Mesenchymal stem cell (in vitro differentiated cells and primary cell): ENCODE measurements around the gene GMFB.

ENCODE experiments used
- DNase-seq: peaks from one replicate; pipeline ENCODE4 v3.0.0-alpha.2; 2013
- H2AFZ ChIP-seq: one replicate; pipeline ENCODE4 v1.6.1; 2013; ENCODE audit warnings: low read depth, mild to moderate bottlenecking, control low read depth, inconsistent platforms, low read length, moderate library complexity
- H2AK5ac ChIP-seq: 2 replicates; pipeline ENCODE4 v1.6.1; 2013; ENCODE audit warnings: low read length, moderate library complexity, mild to moderate bottlenecking, inconsistent platforms; ENCODE audit not compliant: severe bottlenecking
- H2BK120ac ChIP-seq: one replicate; pipeline ENCODE4 v1.6.1; 2013; ENCODE audit warnings: low read depth, mild to moderate bottlenecking, inconsistent platforms, low read length, moderate library complexity
- H2BK12ac ChIP-seq, 2 experiments: one replicate each; pipeline ENCODE4 v1.6.1; 2013; ENCODE audit warnings: inconsistent platforms in 2 of 2, low read length in 2 of 2, mild to moderate bottlenecking in 2 of 2, moderate library complexity in 2 of 2, control low read depth in 1 of 2
- H2BK15ac ChIP-seq: one replicate; pipeline ENCODE4 v1.6.1; 2013; ENCODE audit warnings: mild to moderate bottlenecking, low read depth, inconsistent platforms; ENCODE audit not compliant: poor library complexity, severe bottlenecking
- H2BK5ac ChIP-seq: 2 replicates; pipeline ENCODE4 v1.6.1; 2013; ENCODE audit warnings: low read depth, mild to moderate bottlenecking, low read length, control low read depth, inconsistent platforms; ENCODE audit not compliant: poor library complexity, severe bottlenecking
- H3K14ac ChIP-seq, 2 experiments: one replicate each; pipeline ENCODE4 v1.6.1; 2013; ENCODE audit warnings: inconsistent platforms in 2 of 2, low read length in 2 of 2, control low read depth in 1 of 2, mild to moderate bottlenecking in 1 of 2, moderate library complexity in 1 of 2
- H3K18ac ChIP-seq, 2 experiments: one replicate each; pipeline ENCODE4 v1.6.1; 2013; ENCODE audit warnings: inconsistent platforms in 2 of 2, low read length in 2 of 2, control low read depth in 1 of 2, low read depth in 1 of 2, mild to moderate bottlenecking in 1 of 2
- H3K23ac ChIP-seq, 2 experiments: one replicate each; pipeline ENCODE4 v1.6.1; 2013; ENCODE audit warnings: inconsistent platforms in 2 of 2, low read length in 2 of 2, mild to moderate bottlenecking in 2 of 2, moderate library complexity in 2 of 2, control low read depth in 1 of 2
- H3K27ac ChIP-seq: 2 replicates; pipeline ENCODE4 v1.5.1; 2013; ENCODE audit warnings: mild to moderate bottlenecking, moderate library complexity, low read length, control low read depth, inconsistent platforms; ENCODE audit not compliant: poor library complexity, severe bottlenecking
- H3K27me3 ChIP-seq, 2 experiments: 2 replicates each; pipeline versions ENCODE4 v1.6.1 to v1.7.0; 2013; ENCODE audit warnings: low read length in 2 of 2, mild to moderate bottlenecking in 2 of 2, moderate library complexity in 2 of 2, control low read depth in 1 of 2, inconsistent platforms in 1 of 2; ENCODE audit not compliant: control insufficient read depth in 1 of 2, insufficient read depth in 1 of 2
- H3K36me3 ChIP-seq, 2 experiments: 2 replicates each; pipeline versions ENCODE4 v1.6.1 to v1.7.0; 2013; ENCODE audit warnings: low read length in 2 of 2, control low read depth in 1 of 2, inconsistent platforms in 1 of 2, low read depth in 1 of 2, mild to moderate bottlenecking in 1 of 2; ENCODE audit not compliant: insufficient read depth in 2 of 2, control insufficient read depth in 1 of 2
- H3K4ac ChIP-seq, 2 experiments: one replicate each; pipeline ENCODE4 v1.6.1; 2013; ENCODE audit warnings: inconsistent platforms in 2 of 2, low read length in 2 of 2, mild to moderate bottlenecking in 2 of 2, moderate library complexity in 2 of 2, control low read depth in 1 of 2, low read depth in 1 of 2
- H3K4me1 ChIP-seq: 2 replicates; pipeline ENCODE4 v1.6.1; 2013; ENCODE audit warnings: low read depth, low read length, control low read depth; ENCODE audit not compliant: control insufficient read depth, insufficient read depth
- H3K4me2 ChIP-seq: 2 replicates; pipeline ENCODE4 v1.6.1; 2013; ENCODE audit warnings: low read length, mild to moderate bottlenecking, inconsistent platforms; ENCODE audit not compliant: poor library complexity, severe bottlenecking
- H3K4me3 ChIP-seq, 2 experiments: 2 replicates each; pipeline versions ENCODE4 v1.5.1 to v1.7.0; 2013; ENCODE audit warnings: low read length in 2 of 2, mild to moderate bottlenecking in 2 of 2, control low read depth in 1 of 2, low read depth in 1 of 2; ENCODE audit not compliant: insufficient read depth in 1 of 2
- H3K79me1 ChIP-seq: replicated peaks from 2 replicates; pipeline ENCODE4 v1.6.1; 2013; ENCODE audit warnings: mild to moderate bottlenecking, control low read depth, low read length, inconsistent platforms; ENCODE audit not compliant: poor library complexity, severe bottlenecking
- H3K9ac ChIP-seq: 2 replicates; pipeline ENCODE4 v1.7.0; 2013; ENCODE audit warnings: mild to moderate bottlenecking, low read length, moderate library complexity
- H3K9me3 ChIP-seq: 2 replicates; pipeline ENCODE4 v1.7.0; 2013; ENCODE audit warnings: mild to moderate bottlenecking, low read length; ENCODE audit not compliant: control insufficient read depth
- H4K8ac ChIP-seq: one replicate; pipeline ENCODE4 v1.6.1; 2013; ENCODE audit warnings: inconsistent platforms, mild to moderate bottlenecking, low read length, moderate library complexity
- H4K91ac ChIP-seq: one replicate; pipeline ENCODE4 v1.6.1; 2013; ENCODE audit warnings: mild to moderate bottlenecking, low read length, inconsistent platforms
- WGBS: methylation state at CpG from one replicate; pipeline ENCODE4 v1.1.7; 2013; ENCODE audit warnings: mixed read lengths; 5-methylcytosine and 5-hydroxymethylcytosine counted together

Gene GMFB

GRCh38 chr14:54528973-54529372 lies 40.2 kb upstream of the GMFB start:
- no peak overlapping the region for H3K9ac ChIP-seq
- no peak overlapping the region for H2BK15ac ChIP-seq
- H3K14ac ChIP-seq: no peak overlapping the region
- no peak overlapping the region for H2BK12ac ChIP-seq
- 94% methylated on average over 2 of the region's 2 CpGs for WGBS
- H3K79me1 ChIP-seq: peaks cover 14% of the 10 kb centered on the region
- H3K18ac ChIP-seq: no peak overlapping the region
- H2AFZ ChIP-seq: no peak overlapping the region
- H2BK5ac ChIP-seq: no peak overlapping the region
- no peak overlapping the region for H3K4me3 ChIP-seq
- no peak overlapping the region for H2AK5ac ChIP-seq
- no peak overlapping the region for H3K4me2 ChIP-seq
- DNase-seq: no peak
- no peak overlapping the region for H3K23ac ChIP-seq
- no peak overlapping the region for H4K8ac ChIP-seq
- no peak overlapping the region for H4K91ac ChIP-seq
- no peaks in the 10 kb centered on the region for H3K9me3 ChIP-seq
- H3K27me3 ChIP-seq: no peaks in the 10 kb centered on the region
- H3K36me3 ChIP-seq: peaks cover 9 to 52% of the 10 kb centered on the region in 2 experiments
- no peak overlapping the region for H3K4ac ChIP-seq
- H2BK120ac ChIP-seq: no peak overlapping the region
- H3K4me1 ChIP-seq: no peaks in the 10 kb centered on the region
- no peak overlapping the region for H3K27ac ChIP-seq

- no peak overlapping the region for H3K4me3 ChIP-seq
- no peak overlapping the region for H3K9ac ChIP-seq
- H3K79me1 ChIP-seq: peaks cover 16% of the 10 kb centered on the region
- H3K36me3 ChIP-seq: peaks cover 9 to 53% of the 10 kb centered on the region in 2 experiments
- H2AK5ac ChIP-seq: no peak overlapping the region
- no peak overlapping the region for H3K4me2 ChIP-seq
- no peaks in the 10 kb centered on the region for H3K27me3 ChIP-seq
- no peak overlapping the region for H2BK120ac ChIP-seq
- H3K18ac ChIP-seq: no peak overlapping the region
- H2AFZ ChIP-seq: no peak overlapping the region
- no peak overlapping the region for H2BK5ac ChIP-seq
- H2BK15ac ChIP-seq: no peak overlapping the region
- H4K91ac ChIP-seq: no peak overlapping the region
- no peak overlapping the region for H3K23ac ChIP-seq
- no peak overlapping the region for H3K4ac ChIP-seq
- no peaks in the 10 kb centered on the region for H3K9me3 ChIP-seq
- H3K27ac ChIP-seq: no peak overlapping the region
- DNase-seq: no peak
- H3K14ac ChIP-seq: no peak overlapping the region
- WGBS: 92% methylated on average over 2 of the region's 4 CpGs
- no peak overlapping the region for H4K8ac ChIP-seq
- no peak overlapping the region for H2BK12ac ChIP-seq
- H3K4me1 ChIP-seq: no peaks in the 10 kb centered on the region
These were observed 35.6 kb upstream of the GMFB start for GRCh38 chr14:54524410-54524809.

GRCh38 chr14:54516709-54517108 lies 27.9 kb upstream of the GMFB start:
- H3K18ac ChIP-seq: no peak overlapping the region
- H2BK15ac ChIP-seq: no peak overlapping the region
- H2BK120ac ChIP-seq: no peak overlapping the region
- H3K4me3 ChIP-seq: no peak overlapping the region
- no peak for DNase-seq
- peaks cover 3 to 31% of the 10 kb centered on the region in 2 experiments for H3K36me3 ChIP-seq
- H4K8ac ChIP-seq: no peak overlapping the region
- no peak overlapping the region for H3K27ac ChIP-seq
- H3K4ac ChIP-seq: no peak overlapping the region
- no peak overlapping the region for H4K91ac ChIP-seq
- no peak overlapping the region for H3K23ac ChIP-seq
- peaks cover 24% of the 10 kb centered on the region for H3K79me1 ChIP-seq
- H3K4me1 ChIP-seq: no peaks in the 10 kb centered on the region
- no peak overlapping the region for H2AFZ ChIP-seq
- H2BK5ac ChIP-seq: no peak overlapping the region
- no peak overlapping the region for H2AK5ac ChIP-seq
- no peak overlapping the region for H3K4me2 ChIP-seq
- H2BK12ac ChIP-seq: no peak overlapping the region
- WGBS: no CpG with 5 or more reads among the region's 1 CpG
- peaks cover 18% of the 10 kb centered on the region for H3K9me3 ChIP-seq
- no peaks in the 10 kb centered on the region for H3K27me3 ChIP-seq
- no peak overlapping the region for H3K14ac ChIP-seq
- H3K9ac ChIP-seq: no peak overlapping the region

- DNase-seq: no peak
- Histone ChIP-seq H3K27me3 (no peaks in the 10 kb centered on the region), H3K9me3 (peaks cover 18% of the 10 kb centered on the region), H3K18ac (no peak overlapping the region), H3K14ac (no peak overlapping the region), H3K79me1 (peaks cover 24% of the 10 kb centered on the region), H2BK5ac (no peak overlapping the region), H3K27ac (no peak overlapping the region), H4K91ac (no peak overlapping the region), H3K4me1 (no peaks in the 10 kb centered on the region), H2AFZ (no peak overlapping the region), H2BK12ac (no peak overlapping the region), H2BK120ac (no peak overlapping the region), H3K23ac (no peak overlapping the region), H3K36me3 (peaks cover 3 to 31% of the 10 kb centered on the region in 2 experiments), H2AK5ac (no peak overlapping the region), H3K4me3 (no peak overlapping the region), H3K4me2 (no peak overlapping the region), H2BK15ac (no peak overlapping the region), H3K9ac (no peak overlapping the region), H4K8ac (no peak overlapping the region), H3K4ac (no peak overlapping the region)
- WGBS: no CpG with 5 or more reads among the region's 1 CpG
These were observed 26.9 kb upstream of the GMFB start for GRCh38 chr14:54515670-54516069.
